ENCODE data around the gene ITGA2. TPM values are rescaled to one million over a fixed set of nuclear protein-coding genes. Genes with fewer than 3 reads are reported as not detected.

ITGA2 gene
- total RNA-seq, 1 donor from 2014 or later = 3.1 TPM

DNA sequence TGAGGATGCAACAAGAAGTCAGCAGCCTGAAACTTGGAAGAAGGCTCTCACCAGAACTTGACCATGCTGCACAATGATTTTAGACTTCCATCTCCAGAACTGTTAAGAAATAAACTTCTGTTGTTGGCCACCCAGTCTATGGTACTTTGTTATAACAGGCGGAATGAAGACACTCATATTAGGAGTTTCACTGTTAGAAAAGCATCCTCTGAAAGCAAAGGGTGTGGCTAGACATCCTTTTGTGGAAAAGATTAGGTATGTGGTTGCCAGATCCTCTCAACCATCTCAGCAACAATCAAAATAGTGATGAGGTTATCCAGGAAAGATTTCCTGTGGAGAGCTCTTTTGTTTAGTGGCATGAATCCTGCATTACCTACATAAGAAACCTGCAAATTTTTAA is 20.7 kb downstream of the ITGA2 start:
- peaks cover 7% of the 10 kb centered on the region for H3K27me3 Mint-ChIP-seq (ENCODE audit: insufficient read depth)

DNA sequence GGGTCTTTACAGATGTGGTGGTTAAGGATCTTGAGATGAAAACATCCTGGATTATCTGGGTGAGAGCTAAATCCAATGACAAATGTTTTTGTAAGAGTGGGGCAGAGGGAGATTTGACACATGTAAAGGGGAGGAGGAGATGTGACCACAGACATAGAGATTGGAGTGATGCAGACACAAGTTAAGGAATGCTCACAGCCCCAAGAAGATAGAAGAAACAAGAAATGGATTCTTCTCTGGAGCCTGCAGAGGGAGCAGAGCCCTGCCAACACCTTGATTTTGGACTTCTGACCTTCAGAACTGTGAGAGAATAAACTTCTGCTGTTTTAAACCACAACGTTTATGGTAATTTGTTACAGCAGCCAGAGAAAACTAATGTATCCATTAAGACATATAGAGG is 21.7 kb downstream of the ITGA2 start:
- DNase-seq (ENCODE audit: low spot score) = no peak
- Mint-ChIP-seq H3K4me3 (no peak overlapping the region), H3K27ac (no peak overlapping the region), H3K36me3 (ENCODE audit: low read depth) (peaks cover 15% of the 10 kb centered on the region), H3K9me3 (peaks cover 20% of the 10 kb centered on the region), H3K4me1 (ENCODE audit: low read depth) (peaks cover 69% of the 10 kb centered on the region), H3K27me3 (ENCODE audit: insufficient read depth) (peaks cover 13% of the 10 kb centered on the region)
- intact Hi-C loops (cut with micrococcal nuclease) = loop anchor here (1.0 kb wide), 1 partner anchor 13 kb away; no protein-coding TSS in a partner anchor

More for the DNA sequence above, 20.7 kb downstream of the ITGA2 start:
- Mint-ChIP-seq H3K4me1 (ENCODE audit: low read depth) (peaks cover 69% of the 10 kb centered on the region), H3K9me3 (peaks cover 10% of the 10 kb centered on the region), H3K27ac (peak overlapping the region; percentile 62), H3K4me3 (peak overlapping the region; percentile 9), H3K36me3 (ENCODE audit: low read depth) (peaks cover 16% of the 10 kb centered on the region)
- intact Hi-C loops (cut with micrococcal nuclease) = loop anchor here (1.0 kb wide), 2 partner anchors 14 to 239 kb away; no protein-coding TSS in a partner anchor
- no peak for DNase-seq (ENCODE audit: low spot score)

DNA sequence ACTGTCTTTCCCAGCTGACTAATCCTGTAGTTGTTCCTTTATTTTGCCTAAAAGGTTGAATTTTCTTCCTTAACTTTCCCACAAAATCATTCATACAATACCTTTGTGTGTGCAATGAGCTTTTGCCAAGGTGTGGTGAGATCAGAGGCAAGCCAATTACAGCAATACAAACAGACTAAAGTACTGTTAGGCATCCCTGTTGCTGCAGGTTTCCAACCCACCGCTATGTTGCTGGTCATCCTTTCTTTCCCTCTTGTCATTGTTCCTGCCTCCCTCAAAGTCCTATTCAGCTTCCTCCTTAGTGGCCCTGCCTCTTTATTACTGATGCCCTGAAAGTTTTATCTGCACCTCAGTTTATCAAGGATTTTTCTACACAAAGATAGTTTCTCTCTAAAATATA is 22.1 kb downstream of the ITGA2 start:
- peaks cover 18% of the 10 kb centered on the region for H3K36me3 Mint-ChIP-seq (ENCODE audit: low read depth)
- DNase-seq (ENCODE audit: low spot score) = no peak
- no peak overlapping the region for H3K27ac Mint-ChIP-seq
- H3K27me3 Mint-ChIP-seq (ENCODE audit: insufficient read depth) = peaks cover 13% of the 10 kb centered on the region
- H3K4me1 Mint-ChIP-seq (ENCODE audit: low read depth) = peaks cover 69% of the 10 kb centered on the region
- no peak overlapping the region for H3K4me3 Mint-ChIP-seq
- intact Hi-C loops (cut with micrococcal nuclease) = no loop called here
- H3K9me3 Mint-ChIP-seq = peaks cover 22% of the 10 kb centered on the region

DNA sequence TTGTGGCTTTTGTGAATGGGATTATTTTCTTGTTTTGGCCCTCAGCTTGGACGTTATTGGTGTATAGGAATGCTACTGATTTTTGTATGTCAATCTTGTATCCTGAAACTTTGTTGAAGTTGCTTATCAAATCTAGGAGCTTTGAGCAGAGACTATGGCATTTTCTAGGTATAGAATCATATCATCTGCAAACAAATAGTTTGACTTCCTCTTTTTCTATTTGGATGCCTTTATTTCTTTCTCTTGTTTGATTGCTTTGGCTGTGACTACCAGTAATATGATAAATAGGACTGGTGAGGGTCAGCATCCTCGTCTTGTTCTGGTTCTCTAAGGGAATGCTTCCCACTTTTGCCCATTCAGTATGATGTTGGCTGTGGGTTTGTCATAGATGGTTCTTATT is 24.7 kb downstream of the ITGA2 start:
- intact Hi-C loops (cut with micrococcal nuclease) = loop anchor here (1.0 kb wide), 1 partner anchor 9 kb away; no protein-coding TSS in a partner anchor
- Mint-ChIP-seq H3K4me1 (ENCODE audit: low read depth) (peaks cover 43% of the 10 kb centered on the region), H3K27me3 (ENCODE audit: insufficient read depth) (peaks cover 13% of the 10 kb centered on the region), H3K36me3 (ENCODE audit: low read depth) (peaks cover 18% of the 10 kb centered on the region), H3K4me3 (no peak overlapping the region), H3K9me3 (peaks cover 22% of the 10 kb centered on the region), H3K27ac (no peak overlapping the region)
- no peak for DNase-seq (ENCODE audit: low spot score)

DNA sequence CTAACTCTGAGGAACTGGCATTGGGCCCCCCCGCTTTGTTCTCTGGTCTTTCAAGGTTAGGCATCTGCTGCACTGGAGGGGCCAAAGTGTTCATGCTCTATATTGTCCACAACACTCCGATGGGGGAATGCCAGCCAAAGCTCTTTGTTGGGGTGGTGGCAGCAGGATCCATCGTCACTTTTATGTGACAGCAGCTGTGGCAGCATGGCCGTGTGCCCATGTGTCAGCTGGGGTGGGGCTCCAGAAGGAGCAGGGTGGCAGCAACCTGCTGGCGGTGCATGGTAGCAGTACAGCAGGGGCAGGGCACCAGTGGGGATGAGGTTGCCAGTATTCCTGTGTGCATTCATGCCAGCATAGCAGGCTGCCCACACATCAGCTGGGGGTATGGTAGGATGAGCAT is 28.2 kb downstream of the ITGA2 start:
- H3K9me3 Mint-ChIP-seq = peaks cover 22% of the 10 kb centered on the region
- intact Hi-C loops (cut with micrococcal nuclease) = no loop called here
- no peak overlapping the region for H3K4me3 Mint-ChIP-seq
- peaks cover 10% of the 10 kb centered on the region for H3K27me3 Mint-ChIP-seq (ENCODE audit: insufficient read depth)
- peaks cover 14% of the 10 kb centered on the region for H3K36me3 Mint-ChIP-seq (ENCODE audit: low read depth)
- H3K27ac Mint-ChIP-seq = no peak overlapping the region
- H3K4me1 Mint-ChIP-seq (ENCODE audit: low read depth) = peaks cover 18% of the 10 kb centered on the region
- no peak for DNase-seq (ENCODE audit: low spot score)

DNA sequence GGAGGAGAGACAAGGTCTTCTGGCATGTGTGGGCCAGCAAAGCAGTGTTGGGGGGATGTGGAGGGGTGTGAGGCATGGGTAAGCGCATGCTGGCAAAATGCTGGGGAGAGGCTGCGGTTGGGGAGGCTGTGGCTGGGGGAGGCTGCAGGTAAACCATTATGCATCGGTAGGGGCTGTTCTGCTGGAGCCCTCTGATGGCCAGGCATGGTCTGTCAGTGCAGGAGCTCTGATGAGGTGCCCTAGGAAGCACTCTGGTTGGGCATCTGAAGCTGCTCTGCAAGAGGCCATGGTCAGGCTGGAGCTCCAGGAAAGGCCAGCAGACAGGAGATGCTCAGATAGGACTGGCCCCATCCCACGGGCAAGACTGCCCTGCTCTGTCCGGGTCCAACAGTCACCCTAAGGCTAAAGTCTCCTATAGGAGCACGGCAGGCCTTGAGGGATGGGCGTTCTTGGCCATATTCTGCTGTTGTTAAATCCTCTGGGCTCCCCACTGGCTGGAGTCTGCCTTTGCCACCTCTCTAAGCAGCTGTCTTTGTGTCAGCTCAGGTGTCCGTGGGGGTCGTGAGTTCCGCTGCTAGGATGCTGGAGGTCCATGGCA is 28.7 kb downstream of the ITGA2 start:
- Mint-ChIP-seq H3K4me3 (no peak overlapping the region), H3K9me3 (peaks cover 21% of the 10 kb centered on the region), H3K27ac (no peak overlapping the region), H3K27me3 (ENCODE audit: insufficient read depth) (peaks cover 9% of the 10 kb centered on the region), H3K36me3 (ENCODE audit: low read depth) (peaks cover 14% of the 10 kb centered on the region), H3K4me1 (ENCODE audit: low read depth) (peaks cover 18% of the 10 kb centered on the region)
- no peak for DNase-seq (ENCODE audit: low spot score)
- intact Hi-C loops (cut with micrococcal nuclease) = no loop called here

DNA sequence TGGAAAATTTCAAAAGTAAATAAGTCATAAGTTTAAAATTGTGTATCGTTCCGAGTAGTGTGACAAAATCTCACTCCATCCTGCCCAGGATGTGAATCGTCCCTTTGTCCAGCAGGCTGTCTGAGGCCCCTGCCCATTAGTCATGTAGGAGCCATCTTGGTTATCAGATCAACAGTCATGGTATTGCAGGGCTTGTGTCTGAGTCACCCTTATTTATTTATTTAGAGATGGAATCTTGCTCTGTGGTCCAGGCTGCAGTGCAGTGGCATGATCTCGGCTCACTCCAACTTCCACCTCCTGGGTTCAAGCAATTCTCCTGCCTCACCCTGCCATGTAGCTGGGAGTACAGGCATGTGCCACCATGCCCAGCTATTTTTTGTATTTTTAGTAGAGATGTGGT is 30.2 kb downstream of the ITGA2 start:
- intact Hi-C loops (cut with micrococcal nuclease) = no loop called here
- DNase-seq (ENCODE audit: low spot score) = no peak
- peaks cover 8% of the 10 kb centered on the region for H3K36me3 Mint-ChIP-seq (ENCODE audit: low read depth)
- peaks cover 6% of the 10 kb centered on the region for H3K27me3 Mint-ChIP-seq (ENCODE audit: insufficient read depth)
- no peak overlapping the region for H3K4me3 Mint-ChIP-seq
- no peak overlapping the region for H3K27ac Mint-ChIP-seq
- peaks cover 15% of the 10 kb centered on the region for H3K9me3 Mint-ChIP-seq
- peaks cover 17% of the 10 kb centered on the region for H3K4me1 Mint-ChIP-seq (ENCODE audit: low read depth)

DNA sequence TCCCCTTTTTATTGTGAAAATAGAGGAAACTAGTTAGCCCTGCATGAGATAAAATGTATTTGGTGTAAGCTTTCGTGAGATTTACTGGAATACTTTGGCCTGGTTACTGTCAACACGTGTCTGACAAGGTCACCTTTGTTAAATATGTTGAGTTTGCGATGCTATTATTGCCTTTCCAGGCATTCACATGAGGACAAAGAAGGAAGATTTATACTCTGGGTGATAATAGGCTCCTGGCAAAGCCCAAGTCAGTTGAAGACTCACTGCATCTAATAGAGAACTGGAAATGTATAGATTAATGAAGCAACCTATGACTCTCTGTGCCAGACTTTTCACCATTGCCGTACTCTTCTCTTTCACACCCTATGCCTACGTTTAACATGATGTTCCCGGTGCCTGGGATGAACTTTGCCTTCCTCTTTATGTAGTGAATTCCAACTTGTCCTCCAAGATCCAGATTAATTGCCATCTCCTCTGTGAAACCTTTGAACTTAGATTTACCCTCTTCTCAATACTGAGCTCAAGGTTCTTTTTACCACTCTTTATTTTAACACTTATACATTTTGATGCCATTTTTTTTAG is 33.9 kb downstream of the ITGA2 start:
- no peaks in the 10 kb centered on the region for H3K36me3 Mint-ChIP-seq (ENCODE audit: low read depth)
- H3K4me1 Mint-ChIP-seq (ENCODE audit: low read depth) = no peaks in the 10 kb centered on the region
- H3K27me3 Mint-ChIP-seq (ENCODE audit: insufficient read depth) = no peaks in the 10 kb centered on the region
- DNase-seq (ENCODE audit: low spot score) = no peak
- no peak overlapping the region for H3K4me3 Mint-ChIP-seq
- H3K27ac Mint-ChIP-seq = no peak overlapping the region
- intact Hi-C loops (cut with micrococcal nuclease) = loop anchor here (1.0 kb wide), 1 partner anchor 9 kb away; no protein-coding TSS in a partner anchor
- no peaks in the 10 kb centered on the region for H3K9me3 Mint-ChIP-seq

DNA sequence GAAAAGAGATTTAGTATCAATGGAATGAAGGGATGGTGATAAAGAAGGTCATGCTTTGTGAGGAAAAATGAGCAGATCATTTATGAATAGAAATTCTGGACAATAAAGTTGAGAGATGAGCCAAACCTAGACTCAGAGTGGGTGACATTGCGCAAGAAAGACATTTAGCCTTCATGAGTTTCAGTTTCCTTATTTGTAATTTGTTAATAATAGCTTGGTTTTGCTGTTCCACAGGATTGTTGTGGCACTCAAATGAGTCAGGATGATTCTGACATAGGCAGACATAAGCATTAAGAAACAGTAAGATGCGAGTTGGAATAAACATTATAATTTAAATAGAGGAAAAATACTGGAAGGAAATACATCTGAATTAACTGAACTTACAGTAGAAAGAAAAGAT is 34.8 kb downstream of the ITGA2 start:
- DNase-seq (ENCODE audit: low spot score) = no peak
- H3K9me3 Mint-ChIP-seq = no peaks in the 10 kb centered on the region
- no peaks in the 10 kb centered on the region for H3K27me3 Mint-ChIP-seq (ENCODE audit: insufficient read depth)
- H3K4me3 Mint-ChIP-seq = no peak overlapping the region
- H3K36me3 Mint-ChIP-seq (ENCODE audit: low read depth) = no peaks in the 10 kb centered on the region
- intact Hi-C loops (cut with micrococcal nuclease) = loop anchor here (1.0 kb wide), 2 partner anchors 10 to 14 kb away; no protein-coding TSS in a partner anchor
- no peaks in the 10 kb centered on the region for H3K4me1 Mint-ChIP-seq (ENCODE audit: low read depth)
- no peak overlapping the region for H3K27ac Mint-ChIP-seq

DNA sequence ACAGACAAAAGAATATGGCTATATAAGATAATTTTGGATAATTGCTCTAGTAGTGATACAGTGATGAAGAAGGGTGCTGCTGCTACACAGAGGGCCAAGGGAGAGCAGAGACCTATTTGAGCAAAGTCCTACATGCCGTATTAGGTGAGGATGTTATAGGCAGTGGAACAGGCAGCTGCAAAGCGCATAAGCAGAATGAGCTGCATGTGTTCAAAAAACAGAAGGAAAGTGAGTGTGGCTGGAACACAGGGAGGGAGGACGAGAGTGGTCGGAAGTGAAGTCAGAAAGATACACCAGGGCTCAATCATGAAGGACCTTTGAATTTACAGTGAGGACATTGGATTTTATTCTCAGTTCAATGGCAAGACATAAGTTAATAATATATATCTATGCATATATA is 35.4 kb downstream of the ITGA2 start:
- no peaks in the 10 kb centered on the region for H3K9me3 Mint-ChIP-seq
- intact Hi-C loops (cut with micrococcal nuclease) = loop anchor here (1.0 kb wide), 1 partner anchor 14 kb away; no protein-coding TSS in a partner anchor
- H3K4me3 Mint-ChIP-seq = no peak overlapping the region
- no peak overlapping the region for H3K27ac Mint-ChIP-seq
- H3K4me1 Mint-ChIP-seq (ENCODE audit: low read depth) = peaks cover 4% of the 10 kb centered on the region
- no peaks in the 10 kb centered on the region for H3K27me3 Mint-ChIP-seq (ENCODE audit: insufficient read depth)
- H3K36me3 Mint-ChIP-seq (ENCODE audit: low read depth) = peaks cover 4% of the 10 kb centered on the region
- no peak for DNase-seq (ENCODE audit: low spot score)

DNA sequence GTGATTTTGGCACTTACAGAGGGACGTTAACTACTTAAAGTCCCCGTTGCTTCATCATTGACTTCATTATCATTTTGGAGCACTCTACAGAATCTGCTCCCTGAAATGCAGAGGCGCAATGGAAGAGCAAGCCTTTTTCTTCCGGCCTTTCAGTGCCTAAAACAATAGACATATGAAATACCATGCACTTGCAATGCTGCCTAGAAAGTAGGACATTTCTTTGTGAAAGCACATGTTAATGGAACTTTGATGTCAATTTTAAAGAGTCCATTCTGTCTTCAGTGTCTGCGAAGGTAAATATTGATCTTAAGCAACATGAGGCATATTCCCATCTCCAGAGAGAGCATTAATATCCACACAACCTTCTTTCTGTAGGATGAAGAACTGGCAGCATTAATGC is 36.3 kb downstream of the ITGA2 start:
- Mint-ChIP-seq H3K36me3 (ENCODE audit: low read depth) (peaks cover 6% of the 10 kb centered on the region), H3K27me3 (ENCODE audit: insufficient read depth) (no peaks in the 10 kb centered on the region), H3K9me3 (no peaks in the 10 kb centered on the region), H3K4me3 (no peak overlapping the region), H3K4me1 (ENCODE audit: low read depth) (peaks cover 13% of the 10 kb centered on the region), H3K27ac (no peak overlapping the region)
- intact Hi-C loops (cut with micrococcal nuclease) = no loop called here
- DNase-seq (ENCODE audit: low spot score) = no peak

DNA sequence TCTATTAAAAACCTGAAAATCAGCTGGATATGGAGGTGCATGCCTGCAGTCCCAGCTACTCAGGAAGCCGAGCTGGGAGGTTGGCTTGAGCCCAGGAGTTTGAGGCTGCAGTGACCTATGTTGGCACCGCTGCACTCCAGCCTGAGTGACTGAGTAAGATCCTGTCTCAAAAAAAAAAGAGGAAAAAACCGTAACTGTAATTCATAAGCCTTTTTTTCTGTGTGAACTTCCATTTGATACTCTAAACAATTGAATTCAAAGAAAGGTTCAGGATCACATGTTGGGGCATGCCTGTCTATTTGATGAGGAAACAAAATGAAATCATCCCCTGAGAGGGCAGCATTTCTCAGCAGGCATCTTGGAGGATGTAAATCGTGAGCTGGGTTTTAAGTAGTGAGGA is 38.8 kb downstream of the ITGA2 start:
- intact Hi-C loops (cut with micrococcal nuclease) = no loop called here
- H3K9me3 Mint-ChIP-seq = no peaks in the 10 kb centered on the region
- peaks cover 6% of the 10 kb centered on the region for H3K36me3 Mint-ChIP-seq (ENCODE audit: low read depth)
- no peak overlapping the region for H3K4me3 Mint-ChIP-seq
- peaks cover 36% of the 10 kb centered on the region for H3K4me1 Mint-ChIP-seq (ENCODE audit: low read depth)
- no peak for DNase-seq (ENCODE audit: low spot score)
- H3K27ac Mint-ChIP-seq = no peak overlapping the region
- H3K27me3 Mint-ChIP-seq (ENCODE audit: insufficient read depth) = no peaks in the 10 kb centered on the region

DNA sequence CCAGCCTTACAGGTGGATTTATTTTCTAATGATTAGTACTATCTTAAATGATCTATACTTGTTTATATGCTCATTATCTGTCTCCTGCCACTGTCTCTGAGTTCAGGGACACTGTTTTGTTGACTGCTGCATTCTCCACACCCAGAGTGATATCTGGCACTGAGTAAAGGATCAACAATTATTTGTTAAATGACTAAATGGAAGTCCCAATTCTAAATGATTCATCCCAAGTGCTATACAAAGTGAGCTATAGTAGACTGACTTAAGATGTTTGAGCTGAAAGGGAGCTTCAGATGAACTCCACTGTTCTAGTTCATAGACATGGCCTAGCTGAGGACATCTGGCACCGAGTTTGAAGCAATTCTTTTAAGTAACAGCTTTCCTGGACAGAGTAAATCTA is 40.5 kb downstream of the ITGA2 start:
- no peak for DNase-seq (ENCODE audit: low spot score)
- intact Hi-C loops (cut with micrococcal nuclease) = no loop called here
- no peaks in the 10 kb centered on the region for H3K27me3 Mint-ChIP-seq (ENCODE audit: insufficient read depth)
- H3K9me3 Mint-ChIP-seq = no peaks in the 10 kb centered on the region
- peaks cover 6% of the 10 kb centered on the region for H3K36me3 Mint-ChIP-seq (ENCODE audit: low read depth)
- peaks cover 39% of the 10 kb centered on the region for H3K4me1 Mint-ChIP-seq (ENCODE audit: low read depth)
- no peak overlapping the region for H3K4me3 Mint-ChIP-seq
- H3K27ac Mint-ChIP-seq = no peak overlapping the region
